CD14-positive monocyte (primary cell): ENCODE measurements around the gene MMAB. TPM values are rescaled to one million over a fixed set of nuclear protein-coding genes. Genes with fewer than 3 reads are reported as not detected.

Experiments
- DNase-seq, 3 donors: peaks; one replicate each; pipeline ENCODE4 v3.0.0-alpha.2; 2011 to 2022
- H2AFZ ChIP-seq: 2 replicates; pipeline ENCODE4 v1.6.0; 2012; ENCODE audit warnings: mild to moderate bottlenecking, low read depth, low read length, inconsistent platforms; ENCODE audit not compliant: insufficient read depth, poor library complexity, severe bottlenecking
- H3K27ac ChIP-seq, 2 donors: 1 replicate in 1 of 2; 2 replicates in 1 of 2; pipeline ENCODE4 v1.5.1; 2012 to 2013; ENCODE audit warnings: low read length in 2 of 2, control low read depth in 1 of 2, inconsistent platforms in 1 of 2, low read depth in 1 of 2, mild to moderate bottlenecking in 1 of 2
- H3K27me3 ChIP-seq, 2 donors: one replicate each; pipeline versions ENCODE4 v1.6.0 to v1.6.1; 2011 to 2013; ENCODE audit warnings: low read length in 2 of 2; ENCODE audit not compliant: control insufficient read depth in 2 of 2, insufficient read depth in 2 of 2
- H3K36me3 ChIP-seq, 2 donors: replicated peaks in 1 of 2; 1 replicate in 1 of 2; 2 replicates in 1 of 2; pipeline versions ENCODE4 v1.5.1 to v1.6.1; 2012 to 2013; ENCODE audit warnings: low read length in 2 of 2, control low read depth in 1 of 2, inconsistent platforms in 1 of 2, mild to moderate bottlenecking in 1 of 2; ENCODE audit not compliant: insufficient read depth in 2 of 2, control insufficient read depth in 1 of 2
- H3K4me1 ChIP-seq, 2 donors: 1 replicate in 1 of 2; 2 replicates in 1 of 2; pipeline versions ENCODE4 v1.5.1 to v1.6.1; 2012 to 2013; ENCODE audit warnings: low read length in 2 of 2, control low read depth in 1 of 2, inconsistent platforms in 1 of 2, mild to moderate bottlenecking in 1 of 2, moderate library complexity in 1 of 2; ENCODE audit not compliant: insufficient read depth in 2 of 2, control insufficient read depth in 1 of 2
- H3K4me2 ChIP-seq: replicated peaks from 2 replicates; pipeline ENCODE3; 2012; ENCODE audit warnings: low read length, moderate library complexity, mild to moderate bottlenecking; ENCODE audit not compliant: poor library complexity, severe bottlenecking; ENCODE audit errors: extremely low read depth
- H3K4me3 ChIP-seq, 3 experiments: fragments of 200-600 bp in 1 of 3; sonication (generic) in 1 of 3; replicated peaks in 1 of 3; 1 replicate in 2 of 3; 2 replicates in 1 of 3; pipeline ENCODE4 v1.5.1; 2011 to 2013; ENCODE audit warnings: low read length in 3 of 3, mild to moderate bottlenecking in 3 of 3, control low read depth in 2 of 3, low read depth in 2 of 3, inconsistent platforms in 1 of 3, moderate library complexity in 1 of 3
- H3K79me2 ChIP-seq: 2 replicates; pipeline ENCODE4 v1.6.0; 2012; ENCODE audit warnings: mild to moderate bottlenecking, control low read depth, inconsistent platforms, low read length, moderate library complexity; ENCODE audit not compliant: insufficient read depth
- H3K9ac ChIP-seq: 2 replicates; pipeline ENCODE4 v1.6.0; 2017; ENCODE audit warnings: low read length, mild to moderate bottlenecking; ENCODE audit not compliant: insufficient read depth, poor library complexity, severe bottlenecking
- H3K9me3 ChIP-seq, 2 donors: replicated peaks in 1 of 2; 1 replicate in 1 of 2; 2 replicates in 1 of 2; pipeline versions ENCODE4 v1.5.1 to v1.6.1; 2012 to 2013; ENCODE audit warnings: low read length in 2 of 2, control low read depth in 1 of 2; ENCODE audit not compliant: control insufficient read depth in 1 of 2, insufficient read depth in 1 of 2
- H4K20me1 ChIP-seq: 2 replicates; pipeline ENCODE4 v1.6.0; 2012; ENCODE audit warnings: mild to moderate bottlenecking, low read length, control low read depth, moderate library complexity; ENCODE audit not compliant: insufficient read depth
- H3K27ac Mint-ChIP-seq, 7 donors: one replicate each; pipeline ENCODE4 v1.8.0; 2020; ENCODE audit warnings: mild to moderate bottlenecking in 7 of 7, mixed read lengths in 7 of 7, moderate library complexity in 6 of 7, inconsistent platforms in 2 of 7
- H3K27me3 Mint-ChIP-seq, 3 donors: one replicate each; pipeline ENCODE4 v1.8.0; 2021 to 2022; ENCODE audit warnings: low read depth in 3 of 3, mild to moderate bottlenecking in 3 of 3, mixed read lengths in 3 of 3, moderate library complexity in 3 of 3, inconsistent platforms in 1 of 3
- H3K36me3 Mint-ChIP-seq, 2 donors: one replicate each; pipeline ENCODE4 v1.8.0; 2020; ENCODE audit warnings: mixed read lengths in 2 of 2, inconsistent platforms in 1 of 2, mild to moderate bottlenecking in 1 of 2
- H3K4me1 Mint-ChIP-seq: one replicate; pipeline ENCODE4 v1.8.0; 2020; ENCODE audit warnings: mild to moderate bottlenecking, mixed read lengths
- H3K4me3 Mint-ChIP-seq, 2 donors: one replicate each; pipeline ENCODE4 v1.8.0; 2020; ENCODE audit warnings: mild to moderate bottlenecking in 2 of 2, mixed read lengths in 2 of 2, moderate library complexity in 1 of 2
- H3K9me3 Mint-ChIP-seq, 7 donors: one replicate each; pipeline ENCODE4 v1.8.0; 2020 to 2022; ENCODE audit warnings: mixed read lengths in 7 of 7, mild to moderate bottlenecking in 6 of 7, moderate library complexity in 6 of 7, inconsistent platforms in 2 of 7
- CTCF ChIP-seq: fragments of 200-600 bp; IDR thresholded peaks from one replicate; pipeline ENCODE4 v1.8.0; 2022; ENCODE audit warnings: antibody characterized with exemption, mild to moderate bottlenecking
- WGBS: methylation state at CpG from one replicate; pipeline ENCODE4 v1.1.5; 2013; ENCODE audit warnings: missing lambda C conversion rate; ENCODE audit not compliant: insufficient coverage; 5-methylcytosine and 5-hydroxymethylcytosine counted together
- intact Hi-C, 2 donors: fragments of 100-400 bp; cut with micrococcal nuclease; formaldehyde crosslinking; loops; one replicate each; pipeline versions ENCODE4 v1.15.0 to v1.15.1; 2023
- polyA plus RNA-seq, 3 donors: library from polyadenylated mRNA; depleted of rRNA in 1 of 3; unstranded in 2 of 3; stranded (reverse) in 1 of 3; fragments of 300-500 nt in 2 of 3; fragments of >200 nt in 1 of 3; fragmentation: Illumina TruSeq in 2 of 3; gene quantifications; 1 replicate in 2 of 3; 2 replicates in 1 of 3; pipeline ENCODE4 v1.2.3, GENCODE V29; 2012 to 2021

Gene MMAB
- polyA plus RNA-seq, 3 donors, result 5.0 to 15.6 (median 12.4) TPM

- 100% methylated on average over 2 of the region's 4 CpGs for WGBS
- intact Hi-C loops, result no loop called here
- Histone ChIP-seq H3K36me3 (no peaks in the 10 kb centered on the region), H3K9me3 (no peaks in the 10 kb centered on the region), H3K27ac (no peak overlapping the region), H4K20me1 (no peaks in the 10 kb centered on the region), H3K27me3 (peaks cover 0 to 16% of the 10 kb centered on the region in 2 donors), H3K4me1 (no peaks in the 10 kb centered on the region), H3K4me3 (no peak overlapping the region), H2AFZ (no peak overlapping the region), H3K9ac (no peak overlapping the region), H3K79me2 (no peaks in the 10 kb centered on the region), H3K4me2 (no peak overlapping the region)
- Mint-ChIP-seq H3K4me1 (no peaks in the 10 kb centered on the region), H3K27me3 (peaks cover 20 to 34% (median 33%) of the 10 kb centered on the region in 3 donors), H3K27ac (peak overlapping the region in 1 of 7 donors; percentile 50), H3K36me3 (no peaks in the 10 kb centered on the region), H3K4me3 (no peak overlapping the region), H3K9me3 (peaks cover 0 to 4% (median 0%) of the 10 kb centered on the region in 7 donors)
- no peak for TF ChIP-seq CTCF
- DNase-seq, result no peak
These were observed 35.0 kb upstream of the MMAB start for GRCh38 chr12:109608270-109608669.

- Mint-ChIP-seq H3K9me3 (peaks cover 0 to 4% (median 0%) of the 10 kb centered on the region in 7 donors), H3K27ac (no peak overlapping the region), H3K4me1 (no peaks in the 10 kb centered on the region), H3K27me3 (peaks cover 17 to 34% (median 31%) of the 10 kb centered on the region in 3 donors), H3K36me3 (no peaks in the 10 kb centered on the region), H3K4me3 (no peak overlapping the region)
- no peak overlapping the region for H3K9ac ChIP-seq
- TF ChIP-seq CTCF, result no peak
- no peak overlapping the region for H3K4me2 ChIP-seq
- no peaks in the 10 kb centered on the region for H4K20me1 ChIP-seq
- intact Hi-C loops, result no loop called here
- H3K36me3 ChIP-seq, result no peaks in the 10 kb centered on the region
- no peaks in the 10 kb centered on the region for H3K79me2 ChIP-seq
- H2AFZ ChIP-seq, result no peak overlapping the region
- WGBS, result 93% methylated on average over 3 of the region's 4 CpGs
- H3K4me1 ChIP-seq, result no peaks in the 10 kb centered on the region
- peaks cover 0 to 16% of the 10 kb centered on the region in 2 donors for H3K27me3 ChIP-seq
- no peak overlapping the region for H3K27ac ChIP-seq
- H3K9me3 ChIP-seq, result no peaks in the 10 kb centered on the region
- DNase-seq, result no peak
- H3K4me3 ChIP-seq, result no peak overlapping the region
These were observed 34.3 kb upstream of the MMAB start for GRCh38 chr12:109607618-109608017.
